Neural cell (in vitro differentiated cells): ENCODE results near the gene NHERF1. TPM values are rescaled to one million over a fixed set of nuclear protein-coding genes. Genes with fewer than 3 reads are reported as not detected.

Source experiments
- H2AFZ ChIP-seq: fragments of 200-600, 300-800 bp; sonication (generic), shearing (Covaris generic); 2 replicates; pipeline ENCODE4 v1.6.0; 2014; ENCODE audit warnings: low read depth, mild to moderate bottlenecking, antibody characterized with exemption, low read length, moderate library complexity
- H3F3A ChIP-seq: fragments of 200-600 bp; shearing (Covaris generic); 2 replicates; pipeline ENCODE4 v1.6.1; 2016; ENCODE audit warnings: mild to moderate bottlenecking, moderate library complexity, mixed read lengths, antibody characterized with exemption, low read length; ENCODE audit not compliant: insufficient read depth, poor library complexity, severe bottlenecking
- H3K27ac ChIP-seq: fragments of 200-600, 300-800 bp; sonication (generic), shearing (Covaris generic); 2 replicates; pipeline ENCODE4 v1.5.1; 2014; ENCODE audit warnings: mild to moderate bottlenecking, low read length, moderate library complexity
- H3K27me3 ChIP-seq: fragments of 300-800, 200-600 bp; sonication (generic), shearing (Covaris generic); 2 replicates; pipeline ENCODE4 v1.6.0; 2014; ENCODE audit warnings: mild to moderate bottlenecking, low read depth, low read length, moderate library complexity; ENCODE audit not compliant: insufficient read depth
- H3K36me3 ChIP-seq: fragments of 300-800, 200-600 bp; sonication (generic), shearing (Covaris generic); 2 replicates; pipeline ENCODE4 v1.5.1; 2014; ENCODE audit warnings: mild to moderate bottlenecking, antibody characterized with exemption, low read length, moderate library complexity; ENCODE audit not compliant: insufficient read depth
- H3K4me2 ChIP-seq: fragments of 300-800, 200-600 bp; sonication (generic), shearing (Covaris generic); 2 replicates; pipeline ENCODE4 v1.6.0; 2014; ENCODE audit warnings: mild to moderate bottlenecking, low read length
- H3K4me3 ChIP-seq: fragments of 300-800, 200-600 bp; sonication (generic), shearing (Covaris generic); 2 replicates; pipeline ENCODE4 v1.5.1; 2014; ENCODE audit warnings: mild to moderate bottlenecking, low read length, moderate library complexity
- H3K79me2 ChIP-seq: fragments of 200-600 bp; shearing (Covaris generic); replicated peaks from 2 replicates; pipeline ENCODE4 v1.6.0; 2014; ENCODE audit warnings: mild to moderate bottlenecking, low read length, moderate library complexity; ENCODE audit not compliant: insufficient read depth
- H3K9ac ChIP-seq: fragments of 300-800, 200-600 bp; sonication (generic), shearing (Covaris generic); 2 replicates; pipeline ENCODE4 v1.6.1; 2016; ENCODE audit warnings: mild to moderate bottlenecking, low read length, mixed read lengths
- H3K9me2 ChIP-seq: fragments of 200-600 bp; shearing (Covaris generic); 2 replicates; pipeline ENCODE4 v1.6.1; 2016; ENCODE audit warnings: mild to moderate bottlenecking, low read length, mixed read lengths; ENCODE audit not compliant: insufficient read depth
- H3K9me3 ChIP-seq: fragments of 200-600, 300-800 bp; sonication (generic), shearing (Covaris generic); 2 replicates; pipeline ENCODE4 v1.6.1; 2016; ENCODE audit warnings: mild to moderate bottlenecking, mixed run types, low read length, moderate library complexity, mixed read lengths
- H4K20me1 ChIP-seq: fragments of 200-600 bp; shearing (Covaris generic); 2 replicates; pipeline ENCODE4 v1.6.1; 2016; ENCODE audit warnings: mild to moderate bottlenecking, mixed run types; ENCODE audit not compliant: insufficient read depth
- EP300 ChIP-seq: fragments of 450-650 bp; conservative IDR thresholded peaks from 2 replicates; pipeline ENCODE4 v1.6.1; 2014; ENCODE audit warnings: antibody characterized with exemption, mild to moderate bottlenecking, moderate library complexity; ENCODE audit not compliant: poor library complexity, severe bottlenecking
- EZH2 ChIP-seq: fragments of 200-600, 300-800 bp; shearing (Covaris generic), sonication (generic); IDR thresholded peaks from 2 replicates; pipeline ENCODE4 v1.6.1; 2014; ENCODE audit warnings: antibody characterized with exemption, low read length, borderline replicate concordance, mild to moderate bottlenecking; ENCODE audit not compliant: insufficient read depth, poor library complexity, severe bottlenecking
- MXI1 ChIP-seq: fragments of 450-650 bp; conservative IDR thresholded peaks from 2 replicates; pipeline ENCODE4 v1.6.1; 2014; ENCODE audit warnings: antibody characterized with exemption, mild to moderate bottlenecking; ENCODE audit not compliant: poor library complexity, severe bottlenecking
- POLR2AphosphoS5 ChIP-seq: IDR thresholded peaks from 2 replicates; pipeline ENCODE4 v1.6.1; 2012
- SMC3 ChIP-seq: fragments of 450-650 bp; conservative IDR thresholded peaks from 2 replicates; pipeline ENCODE4 v1.6.1; 2014; ENCODE audit warnings: antibody characterized with exemption, mild to moderate bottlenecking, moderate library complexity; ENCODE audit not compliant: poor library complexity
- TAF1 ChIP-seq: IDR thresholded peaks from 2 replicates; pipeline ENCODE4 v1.6.1; 2012; ENCODE audit warnings: low read depth
- polyA plus RNA-seq: library from polyadenylated mRNA; depleted of rRNA; stranded (reverse); fragments of >200 nt; gene quantifications from 2 replicates; pipeline ENCODE4 v1.2.3, GENCODE V29; 2014
- TF ChIP-seq, protein P1 (sequence below): IDR thresholded peaks from 2 replicates; pipeline ENCODE4 v1.6.1; 2012; ENCODE audit warnings: borderline replicate concordance

Gene NHERF1
- polyA plus RNA-seq, 1 donor from 2014 or later, result 0.51 TPM

GRCh38 chr17:74758848-74759168 lies 10.4 kb downstream of the NHERF1 start:
- Histone ChIP-seq H2AFZ (no peak overlapping the region), H3K27me3 (no peaks in the 10 kb centered on the region), H3K9me2 (no peaks in the 10 kb centered on the region), H3K27ac (no peak overlapping the region), H3K9ac (no peak overlapping the region), H3K9me3 (no peaks in the 10 kb centered on the region), H3K36me3 (no peaks in the 10 kb centered on the region), H3K4me3 (no peak overlapping the region), H3K79me2 (no peaks in the 10 kb centered on the region), H3F3A (no peaks in the 10 kb centered on the region), H4K20me1 (no peaks in the 10 kb centered on the region), H3K4me2 (no peak overlapping the region)
- TF ChIP-seq POLR2AphosphoS5 (no peak), EZH2 (no peak), TAF1 (no peak)
- TF ChIP-seq, protein P1, sequence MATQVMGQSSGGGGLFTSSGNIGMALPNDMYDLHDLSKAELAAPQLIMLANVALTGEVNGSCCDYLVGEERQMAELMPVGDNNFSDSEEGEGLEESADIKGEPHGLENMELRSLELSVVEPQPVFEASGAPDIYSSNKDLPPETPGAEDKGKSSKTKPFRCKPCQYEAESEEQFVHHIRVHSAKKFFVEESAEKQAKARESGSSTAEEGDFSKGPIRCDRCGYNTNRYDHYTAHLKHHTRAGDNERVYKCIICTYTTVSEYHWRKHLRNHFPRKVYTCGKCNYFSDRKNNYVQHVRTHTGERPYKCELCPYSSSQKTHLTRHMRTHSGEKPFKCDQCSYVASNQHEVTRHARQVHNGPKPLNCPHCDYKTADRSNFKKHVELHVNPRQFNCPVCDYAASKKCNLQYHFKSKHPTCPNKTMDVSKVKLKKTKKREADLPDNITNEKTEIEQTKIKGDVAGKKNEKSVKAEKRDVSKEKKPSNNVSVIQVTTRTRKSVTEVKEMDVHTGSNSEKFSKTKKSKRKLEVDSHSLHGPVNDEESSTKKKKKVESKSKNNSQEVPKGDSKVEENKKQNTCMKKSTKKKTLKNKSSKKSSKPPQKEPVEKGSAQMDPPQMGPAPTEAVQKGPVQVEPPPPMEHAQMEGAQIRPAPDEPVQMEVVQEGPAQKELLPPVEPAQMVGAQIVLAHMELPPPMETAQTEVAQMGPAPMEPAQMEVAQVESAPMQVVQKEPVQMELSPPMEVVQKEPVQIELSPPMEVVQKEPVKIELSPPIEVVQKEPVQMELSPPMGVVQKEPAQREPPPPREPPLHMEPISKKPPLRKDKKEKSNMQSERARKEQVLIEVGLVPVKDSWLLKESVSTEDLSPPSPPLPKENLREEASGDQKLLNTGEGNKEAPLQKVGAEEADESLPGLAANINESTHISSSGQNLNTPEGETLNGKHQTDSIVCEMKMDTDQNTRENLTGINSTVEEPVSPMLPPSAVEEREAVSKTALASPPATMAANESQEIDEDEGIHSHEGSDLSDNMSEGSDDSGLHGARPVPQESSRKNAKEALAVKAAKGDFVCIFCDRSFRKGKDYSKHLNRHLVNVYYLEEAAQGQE, result no peak

GRCh38 chr17:74759243-74759801 lies 10.9 kb downstream of the NHERF1 start:
- no peaks in the 10 kb centered on the region for H3K79me2 ChIP-seq
- no peaks in the 10 kb centered on the region for H3K9me2 ChIP-seq
- no peaks in the 10 kb centered on the region for H4K20me1 ChIP-seq
- no peaks in the 10 kb centered on the region for H3K9me3 ChIP-seq
- no peak overlapping the region for H3K4me3 ChIP-seq
- TF ChIP-seq SMC3 (no peak), MXI1 (no peak), EP300 (no peak), TAF1 (no peak)
- TF ChIP-seq, protein P1, result no peak
- H3K4me2 ChIP-seq, result no peak overlapping the region
- no peaks in the 10 kb centered on the region for H3F3A ChIP-seq
- no peak overlapping the region for H3K27ac ChIP-seq
- no peak overlapping the region for H3K9ac ChIP-seq
- no peaks in the 10 kb centered on the region for H3K27me3 ChIP-seq
- H3K36me3 ChIP-seq, result no peaks in the 10 kb centered on the region
- H2AFZ ChIP-seq, result no peak overlapping the region
